OCI-LY1 (cell line): ENCODE results near the gene SLIT3.

Experiments used
- CTCF ChIP-seq: fragments of 200-600 bp; sonication (generic), shearing (Covaris generic); IDR thresholded peaks from 2 replicates; pipeline ENCODE4 v1.5.1; 2017; ENCODE audit warnings: mild to moderate bottlenecking, antibody characterized with exemption, low read length, moderate library complexity, mixed read lengths
- EZH2 ChIP-seq: fragments of 200-600 bp; sonication (generic), shearing (Covaris generic); IDR thresholded peaks from 2 replicates; pipeline ENCODE4 v1.8.0; 2017; ENCODE audit warnings: borderline replicate concordance, mixed run types, mild to moderate bottlenecking, antibody characterized with exemption, low read length, moderate library complexity, mixed read lengths

GRCh38 chr5:168659286-168659847 is 641.6 kb downstream of the SLIT3 start:
- no peak for TF ChIP-seq CTCF
- no peak for TF ChIP-seq EZH2
